ENCODE measurements around the gene CA9. TPM values are rescaled to one million over a fixed set of nuclear protein-coding genes. Genes with fewer than 3 reads are reported as not detected.

Gene CA9
- total RNA-seq, 1 donor, result 0.45 TPM

DNA sequence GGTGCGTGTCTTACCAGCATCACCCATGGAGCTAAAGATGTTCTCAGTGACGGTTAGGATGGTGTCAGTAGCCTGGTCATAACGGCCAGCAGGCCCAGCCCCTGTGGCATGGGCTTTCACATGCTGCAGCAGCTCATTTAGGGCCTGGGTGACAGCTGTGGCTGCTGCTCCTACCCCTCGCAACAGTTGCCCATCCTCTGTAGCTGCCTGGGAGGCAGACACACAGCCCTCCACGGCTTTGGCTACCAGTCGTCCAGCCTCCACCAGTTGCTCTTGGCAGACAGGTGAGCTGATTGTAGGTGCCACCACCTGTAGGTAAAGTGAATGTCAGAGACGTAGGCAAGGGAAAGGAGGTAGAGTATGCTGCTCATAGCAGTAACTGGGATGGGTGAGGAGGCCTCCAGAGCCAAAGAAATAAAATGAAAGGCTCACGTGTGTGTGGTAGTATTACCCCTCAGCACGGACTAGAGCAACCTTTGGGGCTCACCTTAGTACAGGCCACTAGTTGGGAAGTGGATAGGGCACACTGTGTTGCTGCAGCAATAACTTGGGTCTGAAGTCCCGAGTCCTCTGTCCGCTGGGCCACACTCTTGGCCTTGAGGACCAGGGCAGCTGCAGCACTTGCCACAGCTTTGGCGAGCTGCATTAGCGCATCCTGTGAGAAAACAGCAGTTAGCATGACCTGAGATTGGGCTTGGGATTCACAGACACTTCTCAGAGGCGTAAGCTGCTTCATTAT lies 43.6 kb downstream of the CA9 start:
- no peak for DNase-seq (ENCODE audit: low read depth)

DNA sequence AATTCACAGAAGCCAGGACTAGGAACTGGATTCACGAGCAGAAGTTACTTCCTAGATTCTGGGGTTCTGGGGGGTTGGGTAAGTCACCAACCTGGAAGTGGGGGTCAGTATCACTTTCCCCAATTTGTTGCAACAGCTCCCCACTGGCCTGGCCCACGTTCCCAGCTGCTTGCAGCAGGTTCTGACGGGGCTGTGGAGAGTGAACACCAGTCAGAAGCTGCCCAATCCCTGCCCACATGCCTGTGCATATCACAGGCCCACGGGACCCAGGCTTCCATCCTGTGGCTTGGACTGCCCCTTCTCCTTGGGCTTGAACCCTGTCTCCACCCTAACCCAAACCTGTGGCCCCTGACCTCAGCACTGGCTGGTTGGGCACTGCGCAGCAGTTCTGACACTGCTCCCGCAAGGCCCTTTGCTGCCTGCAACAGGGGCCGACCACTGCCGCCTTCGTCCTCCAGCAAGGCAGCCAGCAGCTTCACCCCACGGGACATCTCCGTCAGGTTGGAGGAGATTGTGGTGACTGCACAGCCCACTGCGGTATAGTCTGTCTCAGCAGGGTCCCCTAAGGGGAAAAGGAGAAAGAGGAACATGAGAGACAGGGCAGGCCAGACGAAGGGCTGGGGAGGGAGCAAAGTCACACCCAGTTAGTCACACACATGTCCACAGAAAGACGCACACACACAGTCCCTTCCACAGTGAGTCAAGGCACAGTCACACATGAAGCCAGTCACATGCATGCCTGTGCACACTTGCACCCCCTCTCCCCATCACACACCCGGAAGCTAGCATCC lies 45.2 kb downstream of the CA9 start:
- DNase-seq (ENCODE audit: low read depth), result no peak
- no peak overlapping the region for H3K4me3 ChIP-seq (ENCODE audit: low read depth, low read length)
- TF ChIP-seq, protein P1, sequence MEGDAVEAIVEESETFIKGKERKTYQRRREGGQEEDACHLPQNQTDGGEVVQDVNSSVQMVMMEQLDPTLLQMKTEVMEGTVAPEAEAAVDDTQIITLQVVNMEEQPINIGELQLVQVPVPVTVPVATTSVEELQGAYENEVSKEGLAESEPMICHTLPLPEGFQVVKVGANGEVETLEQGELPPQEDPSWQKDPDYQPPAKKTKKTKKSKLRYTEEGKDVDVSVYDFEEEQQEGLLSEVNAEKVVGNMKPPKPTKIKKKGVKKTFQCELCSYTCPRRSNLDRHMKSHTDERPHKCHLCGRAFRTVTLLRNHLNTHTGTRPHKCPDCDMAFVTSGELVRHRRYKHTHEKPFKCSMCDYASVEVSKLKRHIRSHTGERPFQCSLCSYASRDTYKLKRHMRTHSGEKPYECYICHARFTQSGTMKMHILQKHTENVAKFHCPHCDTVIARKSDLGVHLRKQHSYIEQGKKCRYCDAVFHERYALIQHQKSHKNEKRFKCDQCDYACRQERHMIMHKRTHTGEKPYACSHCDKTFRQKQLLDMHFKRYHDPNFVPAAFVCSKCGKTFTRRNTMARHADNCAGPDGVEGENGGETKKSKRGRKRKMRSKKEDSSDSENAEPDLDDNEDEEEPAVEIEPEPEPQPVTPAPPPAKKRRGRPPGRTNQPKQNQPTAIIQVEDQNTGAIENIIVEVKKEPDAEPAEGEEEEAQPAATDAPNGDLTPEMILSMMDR (IDR thresholded peaks at IDR 0.05; ENCODE audit: insufficient read depth, low read length), result no peak

More for the DNA sequence above, 43.6 kb downstream of the CA9 start:
- no peak overlapping the region for H3K4me3 ChIP-seq (ENCODE audit: low read depth, low read length)
- TF ChIP-seq, protein P1 (IDR thresholded peaks at IDR 0.05; ENCODE audit: insufficient read depth, low read length), result no peak

DNA sequence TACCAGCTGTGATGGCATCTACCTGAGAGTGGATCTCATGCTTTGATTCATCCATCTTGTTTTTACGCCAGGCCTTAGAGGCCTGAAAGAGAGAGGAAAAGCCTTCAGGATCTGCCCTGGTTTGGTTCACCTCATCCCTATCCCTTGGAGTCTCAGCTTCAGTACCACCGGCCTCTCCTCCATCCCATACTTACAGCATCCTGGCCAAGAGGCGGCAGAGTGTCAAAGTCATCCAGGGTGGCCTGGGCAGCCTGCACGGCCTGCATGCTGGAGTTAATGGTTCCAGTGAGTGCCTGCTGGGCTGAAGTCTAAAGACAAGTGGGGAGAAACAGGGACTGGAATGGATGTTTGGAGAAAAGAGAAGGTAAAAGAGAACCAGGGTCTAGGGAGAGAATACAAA lies 45.8 kb downstream of the CA9 start:
- TF ChIP-seq, protein P1 (IDR thresholded peaks at IDR 0.05; ENCODE audit: insufficient read depth, low read length), result no peak
- DNase-seq (ENCODE audit: low read depth), result no peak
- no peak overlapping the region for H3K4me3 ChIP-seq (ENCODE audit: low read depth, low read length)

DNA sequence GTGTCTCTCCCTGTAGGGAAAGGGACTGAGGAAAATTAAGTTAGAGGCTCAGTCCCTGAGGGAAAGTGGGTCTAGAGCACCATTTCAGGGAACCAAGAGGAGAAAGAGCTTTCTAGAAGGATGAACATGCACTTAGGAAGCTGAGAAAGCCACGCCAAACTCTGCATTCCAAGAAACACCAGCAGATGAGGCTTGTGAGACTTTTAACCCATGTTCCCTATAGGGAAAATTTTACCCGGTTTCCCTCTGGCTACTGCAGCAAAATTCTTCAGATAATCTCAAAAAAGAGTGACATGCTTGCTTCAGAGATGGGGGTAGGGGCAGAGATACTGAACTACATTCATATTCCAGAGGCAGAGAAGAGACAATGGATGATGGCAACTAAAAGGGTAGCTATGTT lies 49.7 kb downstream of the CA9 start:
- DNase-seq (ENCODE audit: low read depth), result no peak
- TF ChIP-seq, protein P1 (IDR thresholded peaks at IDR 0.05; ENCODE audit: insufficient read depth, low read length), result no peak
- no peak overlapping the region for H3K4me3 ChIP-seq (ENCODE audit: low read depth, low read length)

DNA sequence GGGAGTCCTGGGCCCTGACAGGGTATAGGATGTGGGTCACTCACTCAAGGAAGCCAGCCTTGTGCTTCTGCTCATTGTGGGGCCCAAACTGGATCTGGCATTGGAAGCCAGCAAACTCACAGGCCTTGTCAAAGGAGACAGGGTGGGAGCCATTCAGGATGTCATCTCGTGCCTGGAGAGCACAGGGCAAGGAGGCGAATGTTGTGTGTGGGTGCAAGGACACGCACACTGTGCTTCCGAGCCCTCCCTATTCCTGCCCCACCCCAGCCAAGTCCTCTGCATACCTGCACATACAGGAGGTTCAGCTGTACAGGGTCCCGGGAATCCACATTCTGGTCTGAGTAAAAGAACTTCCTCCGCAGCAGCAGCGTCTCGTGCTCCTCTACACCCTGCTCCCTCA lies 50.2 kb downstream of the CA9 start:
- no peak overlapping the region for H3K4me3 ChIP-seq (ENCODE audit: low read depth, low read length)
- DNase-seq (ENCODE audit: low read depth), result no peak
- TF ChIP-seq, protein P1 (IDR thresholded peaks at IDR 0.05; ENCODE audit: insufficient read depth, low read length), result no peak

DNA sequence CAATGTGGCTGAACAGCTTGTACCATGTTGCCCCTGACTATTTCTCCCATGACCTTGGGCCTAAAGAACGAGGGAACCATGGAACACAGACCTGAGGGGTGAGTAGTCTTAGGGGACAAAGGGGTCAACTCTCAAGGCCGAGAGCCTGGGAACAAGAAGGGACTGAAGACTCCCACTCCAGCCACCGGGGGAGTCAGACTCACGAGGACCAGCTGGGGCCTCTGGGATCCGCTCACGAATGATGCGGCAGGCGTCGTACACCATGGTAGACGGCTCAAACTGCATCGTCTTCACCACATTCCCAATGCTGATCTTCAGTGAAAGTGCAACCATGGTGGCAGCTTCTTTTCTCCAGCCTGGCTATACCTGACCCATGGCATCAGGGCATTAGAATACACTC lies 51.6 kb downstream of the CA9 start:
- no peak for DNase-seq (ENCODE audit: low read depth)

More for the DNA sequence above, 51.6 kb downstream of the CA9 start:
- TF ChIP-seq, protein P1 (IDR thresholded peaks at IDR 0.05; ENCODE audit: insufficient read depth, low read length), result no peak
- H3K4me3 ChIP-seq (ENCODE audit: low read depth, low read length), result no peak overlapping the region

Measured in fibroblast of the aortic adventitia (primary cell).